Measurements from ENCODE around the gene MUC5B. TPM values are rescaled to one million over a fixed set of nuclear protein-coding genes. Genes with fewer than 3 reads are reported as not detected.

The MUC5B gene
- total and polyA plus RNA-seq, 2 donors (not counting 3 experiments of a cell fraction or from before 2014, with no cell fraction given) = not detected

- Histone ChIP-seq H3K4me2 (ENCODE audit: insufficient read depth, low read length) (no peak overlapping the region), H3K9me1 (replicated peaks; ENCODE audit: control insufficient read depth, extremely low read depth, insufficient read depth, low read length) (no peaks in the 10 kb centered on the region), H3K9ac (replicated peaks; ENCODE audit: extremely low read depth, insufficient read depth, low read length) (no peak overlapping the region), H3K27ac (ENCODE audit: insufficient read depth, low read depth, low read length) (no peak overlapping the region), H3K79me2 (ENCODE audit: control insufficient read depth, insufficient read depth, low read length) (no peaks in the 10 kb centered on the region), H4K20me1 (replicated peaks; ENCODE audit: control insufficient read depth, extremely low read depth, insufficient read depth, low read length) (no peaks in the 10 kb centered on the region), H3K4me1 (ENCODE audit: control insufficient read depth, extremely low read depth, insufficient read depth, low read length) (no peaks in the 10 kb centered on the region), H3K9me3 (replicated peaks; ENCODE audit: control insufficient read depth, insufficient read depth, low read length) (no peaks in the 10 kb centered on the region), H3K36me3 (ENCODE audit: control insufficient read depth in 2 of 2, extremely low read depth in 1 of 2, insufficient read depth in 2 of 2, low read length in 2 of 2) (no peaks in the 10 kb centered on the region), H3K4me3 (replicated peaks in 1 of 3; ENCODE audit: insufficient read depth in 1 of 3, low read depth in 1 of 3, low read length in 3 of 3) (no peak overlapping the region), H3K27me3 (ENCODE audit: control insufficient read depth in 2 of 2, insufficient read depth in 2 of 2, low read length in 2 of 2) (no peaks in the 10 kb centered on the region), H2AFZ (ENCODE audit: low read depth, low read length) (no peak overlapping the region)
- intact Hi-C loops (cut with micrococcal nuclease) (no loop called here), dilution Hi-C loops (cut with MboI; ENCODE audit: extremely low pct_ligation_motif_present, low sequenced_read_pairs) (no loop called here)
- DNase-seq (ENCODE audit: low read depth, low spot score) (no peak), FAIRE-seq (no peak)
- POLR2A ChIA-PET = no interaction called here
- BruUV-seq (replicated peaks) = no TSS peak
- CTCF ChIA-PET = no interaction called here
- no peak for TF ChIP-seq POLR2AphosphoS5 (IDR thresholded peaks at IDR 0.05; ENCODE audit: insufficient read depth, low read depth, low read length)
- TF ChIP-seq POLR2A (IDR thresholded peaks at IDR 0.05; ENCODE audit: low read depth, low read length) = no peak
- no peak for TF ChIP-seq MYC (IDR thresholded peaks at IDR 0.05; ENCODE audit: low read depth, low read length)
- no peak for TF ChIP-seq CTCF (IDR thresholded peaks at IDR 0.05; ENCODE audit: extremely low read depth in 1 of 2, insufficient read depth in 1 of 2, low read depth in 1 of 2, low read length in 2 of 2)
- TF ChIP-seq MAX (IDR thresholded peaks at IDR 0.05; ENCODE audit: insufficient read depth, insufficient read length) = no peak
- no peak for TF ChIP-seq FOS (IDR thresholded peaks at IDR 0.05; ENCODE audit: borderline replicate concordance, insufficient read depth, low read length)
- TF ChIP-seq JUN (IDR thresholded peaks at IDR 0.05; ENCODE audit: borderline replicate concordance, insufficient read depth, insufficient read length, low read depth) = no peak
Observed at GRCh38 chr11:1195682-1196515, 27.0 kb upstream of the MUC5B start.

All from endothelial cell of umbilical vein (primary cell).